Erythroblast (primary cell): ENCODE measurements around the gene PASK.

Source experiments
- GATA1 ChIP-seq: IDR thresholded peaks from 2 replicates; pipeline ENCODE4 v1.6.1; 2011; ENCODE audit warnings: low read depth, mild to moderate bottlenecking, control low read depth, low read length, moderate library complexity
- POLR2A ChIP-seq: IDR thresholded peaks from 2 replicates; pipeline ENCODE4 v1.6.1; 2011; ENCODE audit warnings: mild to moderate bottlenecking, low read length

- TF ChIP-seq POLR2A: no peak
- TF ChIP-seq GATA1: no peak
Observed at GRCh38 chr2:241087420-241088268, 61.6 kb downstream of the PASK start.
